HG03175 (cell line): ENCODE data around the gene CKAP2.
A peak's percentile ranks its signal among the peaks of the same experiment; 100 is the strongest.
"Not testable (repeated sequence)": the region's sequence is repeated elsewhere in the genome, so short reads cannot be mapped to it uniquely, and the experiment has no call there.

ENCODE experiments used
- ATAC-seq: cut with Tn5 transposase; IDR thresholded peaks from one replicate; pipeline ENCODE4 v1.9.1; 2021; ENCODE audit warnings: mild to moderate bottlenecking, moderate library complexity; ENCODE audit not compliant: unreplicated experiment

CKAP2 gene

GRCh38 chr13:52450793-52451116 lies 4.5 kb upstream of the CKAP2 start:
- no peak for ATAC-seq

- no peak for ATAC-seq
These were observed 4.0 kb upstream of the CKAP2 start for GRCh38 chr13:52451135-52451804.

DNA sequence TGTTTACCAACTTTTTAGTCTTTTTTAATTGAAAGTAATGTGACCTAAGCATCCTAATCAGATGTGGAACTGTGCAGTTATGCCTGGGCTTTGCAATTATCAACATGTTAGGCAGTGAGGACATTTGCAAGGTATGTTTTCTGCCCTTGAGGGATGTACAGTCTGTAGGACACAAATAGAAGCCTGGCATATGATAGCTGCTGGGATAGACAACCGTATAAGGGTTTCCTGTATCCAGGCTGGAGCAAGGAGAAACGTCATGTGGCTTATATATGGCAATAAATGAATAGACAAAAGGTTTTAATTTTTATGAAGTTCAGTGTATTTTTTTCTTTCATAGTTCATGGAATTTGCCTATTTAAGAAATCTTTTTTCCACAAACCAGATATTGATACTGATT lies 2.8 kb upstream of the CKAP2 start:
- no peak for ATAC-seq

DNA sequence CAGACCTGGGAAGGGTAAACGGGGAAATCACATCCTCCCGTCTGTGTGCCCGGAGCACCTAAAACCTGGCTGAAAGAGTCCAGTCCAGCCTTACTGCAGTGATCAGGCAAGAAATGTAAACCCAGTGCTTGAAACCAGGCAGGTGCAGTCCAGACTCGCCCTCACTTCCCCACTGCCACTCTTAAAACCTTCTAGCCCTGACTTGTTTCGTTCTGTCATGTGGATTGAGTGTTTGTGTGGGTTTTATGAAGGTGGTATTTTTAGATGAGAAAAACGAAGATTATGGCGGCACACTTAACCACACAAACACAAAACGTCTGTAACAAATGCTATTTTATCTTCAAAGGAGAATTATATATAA lies 839 bp upstream of the CKAP2 start:
- peak; percentile 30 for ATAC-seq

GRCh38 chr13:52455677-52456041 lies 381 bp downstream of the CKAP2 start:
- peak; percentile 30 for ATAC-seq

DNA sequence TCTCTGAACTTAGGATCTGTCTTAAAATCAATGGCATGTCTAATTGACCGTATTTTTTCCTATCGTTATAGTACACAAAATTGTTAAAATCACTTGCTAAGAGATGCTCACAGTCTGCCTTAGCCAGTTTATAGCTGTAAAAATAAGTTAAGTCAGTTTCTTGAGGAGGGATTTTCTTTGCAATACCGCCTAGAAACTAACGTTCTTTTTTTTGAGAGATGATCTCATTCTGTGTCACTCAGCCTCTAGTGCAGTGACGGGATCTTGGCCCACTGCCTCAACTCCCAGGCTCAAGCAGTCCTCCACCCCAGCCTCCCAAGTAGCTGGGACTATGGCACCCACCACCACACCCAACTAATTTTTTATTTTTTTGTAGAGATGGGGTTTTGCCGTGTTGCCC lies 4.4 kb downstream of the CKAP2 start:
- ATAC-seq, result no peak

DNA sequence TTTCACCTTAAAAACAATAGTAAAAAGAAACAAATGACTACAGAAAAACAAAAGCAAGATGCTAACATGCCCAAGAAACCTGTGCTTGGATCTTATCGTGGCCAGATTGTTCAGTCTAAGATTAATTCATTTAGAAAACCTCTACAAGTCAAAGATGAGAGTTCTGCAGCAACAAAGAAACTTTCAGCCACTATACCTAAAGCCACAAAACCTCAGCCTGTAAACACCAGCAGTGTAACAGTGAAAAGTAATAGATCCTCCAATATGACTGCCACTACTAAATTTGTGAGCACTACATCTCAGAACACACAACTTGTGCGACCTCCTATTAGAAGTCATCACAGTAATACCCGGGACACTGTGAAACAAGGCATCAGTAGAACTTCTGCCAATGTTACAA lies 6.0 kb downstream of the CKAP2 start:
- no peak for ATAC-seq

- no peak for ATAC-seq
These were observed 8.2 kb downstream of the CKAP2 start for GRCh38 chr13:52463526-52463925.

DNA sequence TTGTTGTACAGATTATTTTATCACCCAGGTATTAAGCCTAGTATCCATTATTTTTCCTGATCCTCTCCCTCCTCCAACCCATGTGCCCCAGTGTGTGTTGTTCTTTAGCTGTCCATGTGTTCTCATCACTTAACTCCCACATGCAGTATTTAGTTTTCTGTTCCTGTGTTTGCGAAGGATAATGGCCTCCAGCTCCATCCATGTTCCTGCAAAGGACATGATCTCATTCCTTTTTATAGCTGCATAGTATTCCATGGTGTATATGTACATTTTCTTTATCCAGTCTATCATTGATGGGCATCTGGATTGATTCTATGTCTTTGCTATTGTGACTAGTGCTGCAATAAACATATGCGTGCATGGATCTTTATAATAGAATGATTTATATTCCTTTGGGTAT lies 13.2 kb downstream of the CKAP2 start:
- ATAC-seq, result not testable (repeated sequence)

DNA sequence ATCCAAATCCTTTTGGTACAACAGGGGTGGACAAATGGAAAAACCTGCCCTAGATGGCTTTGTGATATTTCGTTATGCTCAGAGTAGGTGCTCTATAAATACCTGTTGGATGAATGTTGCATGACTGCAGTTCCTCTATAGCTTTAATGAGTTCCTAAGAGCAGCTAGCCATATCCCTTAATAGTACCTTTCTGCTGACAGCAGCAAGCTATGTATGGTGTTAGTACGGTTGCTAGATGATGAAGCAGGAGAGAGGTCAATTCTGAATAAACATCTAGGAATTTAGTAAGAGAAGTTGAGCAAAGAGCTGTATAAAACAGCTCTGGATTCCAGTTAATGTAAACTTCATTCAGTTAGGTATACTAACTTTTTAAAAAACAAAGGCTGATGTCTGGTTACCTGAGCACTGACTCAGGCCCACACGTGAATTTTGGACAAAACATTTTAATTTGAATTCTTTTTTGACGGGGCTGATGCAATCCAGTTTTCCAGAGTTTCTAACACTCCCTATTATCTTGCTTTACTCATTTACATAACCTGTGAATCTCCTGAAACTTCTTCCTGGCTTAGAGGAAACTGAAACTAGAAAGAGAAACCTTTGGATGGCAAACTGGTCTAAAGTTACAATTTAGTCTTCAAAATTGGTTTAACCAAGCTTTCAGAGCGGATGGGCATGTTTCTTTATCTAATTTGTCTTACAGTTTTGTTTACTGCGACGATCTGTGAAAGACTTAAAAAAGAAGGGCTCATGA lies 25.6 kb downstream of the CKAP2 start:
- ATAC-seq, result not testable (repeated sequence)

DNA sequence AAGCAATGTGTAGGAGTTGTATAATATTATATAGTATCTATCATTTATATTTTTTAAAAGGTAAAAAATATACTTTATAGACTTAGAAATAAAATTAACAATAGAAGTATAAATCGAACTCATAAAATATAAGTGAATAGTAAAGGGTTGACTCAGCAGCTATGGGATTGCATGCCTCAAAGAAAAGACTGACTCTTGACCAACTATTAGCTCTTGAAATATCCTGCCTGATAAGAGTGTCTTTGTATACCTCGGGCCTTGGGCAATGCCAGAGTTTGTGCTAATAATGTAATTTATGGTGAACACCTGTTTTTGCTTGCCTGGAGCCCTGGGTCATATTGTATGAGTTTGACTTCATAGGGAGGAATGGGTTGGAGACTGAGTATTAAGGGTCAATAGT lies 31.8 kb downstream of the CKAP2 start:
- ATAC-seq, result not testable (repeated sequence)

- not testable (repeated sequence) for ATAC-seq
These were observed 33.5 kb downstream of the CKAP2 start for GRCh38 chr13:52488763-52489162.

- not testable (repeated sequence) for ATAC-seq
These were observed 35.7 kb downstream of the CKAP2 start for GRCh38 chr13:52491015-52491414.

DNA sequence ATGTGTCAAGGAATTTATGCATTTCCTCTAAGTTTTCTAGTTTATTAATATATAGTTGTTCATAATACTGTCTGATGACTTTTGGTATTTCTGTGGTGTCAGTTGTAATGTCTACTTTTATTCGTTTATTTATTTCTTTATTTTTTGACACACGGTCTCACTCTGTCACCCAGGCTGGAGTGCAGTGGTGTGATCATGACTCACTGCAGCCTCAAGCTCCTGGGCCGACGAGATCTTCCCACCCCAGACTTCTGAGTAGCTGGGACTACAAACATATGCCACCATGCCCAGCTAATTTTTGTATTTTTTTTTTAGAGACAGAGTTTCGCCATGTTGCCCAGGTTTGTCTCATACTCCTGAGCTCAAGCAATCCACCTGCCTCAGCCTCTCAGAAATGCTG lies 39.0 kb downstream of the CKAP2 start:
- ATAC-seq, result not testable (repeated sequence)

DNA sequence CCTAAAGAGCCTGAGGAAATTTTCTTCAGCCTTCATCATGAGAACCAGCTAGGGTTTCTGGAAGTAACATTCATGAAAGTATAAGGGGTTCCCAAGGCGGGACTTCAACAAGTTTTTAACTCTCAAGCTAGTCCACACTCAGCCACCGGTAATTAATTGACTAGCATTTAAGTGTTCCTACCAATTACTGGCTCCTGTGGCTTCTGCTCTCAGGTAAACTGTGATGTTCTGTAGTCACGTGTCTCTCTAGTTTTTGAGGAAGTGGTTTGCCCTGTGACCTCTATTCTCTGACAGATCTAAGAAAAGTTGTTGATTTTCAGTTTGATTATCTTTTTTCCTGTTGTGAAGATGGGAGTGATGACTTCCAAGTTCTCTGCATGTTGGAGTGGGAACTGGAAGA lies 42.7 kb downstream of the CKAP2 start:
- peak; percentile 92 for ATAC-seq

- not testable (repeated sequence) for ATAC-seq
These were observed 47.0 kb downstream of the CKAP2 start for GRCh38 chr13:52502277-52502676.

DNA sequence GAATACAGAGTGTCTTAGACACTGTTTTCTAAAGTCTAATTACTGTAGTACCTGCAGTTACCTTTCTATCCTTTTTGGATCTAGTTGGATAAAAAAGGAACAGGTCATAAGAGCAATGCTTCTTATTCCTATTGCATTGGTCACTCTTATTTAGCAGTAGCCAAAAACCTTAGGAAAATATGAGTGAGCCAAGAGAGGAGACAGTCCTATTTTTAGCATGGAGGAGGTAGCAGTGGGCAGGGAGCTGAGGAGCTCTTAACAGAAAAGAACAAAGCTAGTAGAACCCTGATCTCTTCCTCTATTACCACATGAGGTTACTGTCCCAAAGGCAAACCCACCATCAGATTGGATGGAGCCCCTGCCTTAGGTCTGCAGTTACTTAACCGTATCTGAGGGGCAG lies 50.6 kb downstream of the CKAP2 start:
- ATAC-seq, result not testable (repeated sequence)

DNA sequence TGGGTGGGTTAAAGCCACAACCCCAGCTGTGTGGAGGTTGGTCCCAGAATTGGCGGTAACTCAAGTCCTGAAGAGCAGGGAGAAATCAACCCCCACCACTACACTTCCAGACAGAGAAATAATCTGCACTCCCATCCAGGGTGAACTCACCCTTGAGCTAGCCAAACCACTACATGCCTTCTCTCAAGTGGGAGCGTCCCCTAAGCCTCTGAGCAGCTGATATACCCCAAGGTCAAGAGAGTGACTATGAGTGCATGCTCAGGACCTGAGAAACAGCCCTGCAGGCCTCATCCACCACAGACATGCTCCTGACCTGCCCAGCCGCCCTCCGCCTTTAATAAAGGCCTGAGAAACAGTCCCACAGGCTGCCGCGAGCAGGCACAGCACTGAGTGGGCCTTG lies 54.3 kb downstream of the CKAP2 start:
- not testable (repeated sequence) for ATAC-seq

- not testable (repeated sequence) for ATAC-seq
These were observed 55.0 kb downstream of the CKAP2 start for GRCh38 chr13:52510221-52510797.

DNA sequence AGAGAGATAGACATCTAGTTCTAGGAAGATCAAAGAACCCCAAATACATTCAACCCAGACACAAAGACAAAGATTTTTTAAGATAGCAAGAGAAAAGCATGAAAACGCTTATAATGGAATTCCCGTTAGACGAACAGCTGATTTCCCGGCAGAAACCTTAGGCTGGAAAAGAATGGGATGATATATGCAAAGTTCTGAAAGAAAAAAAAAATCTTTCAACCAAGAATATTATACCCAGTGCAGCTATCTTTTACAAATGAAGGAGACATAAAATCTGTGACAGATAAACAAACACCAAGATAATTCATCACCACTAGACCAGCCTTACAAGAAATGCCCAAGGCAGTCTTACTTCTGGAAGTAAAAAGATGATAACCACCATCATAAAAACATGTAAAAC lies 56.3 kb downstream of the CKAP2 start:
- not testable (repeated sequence) for ATAC-seq

DNA sequence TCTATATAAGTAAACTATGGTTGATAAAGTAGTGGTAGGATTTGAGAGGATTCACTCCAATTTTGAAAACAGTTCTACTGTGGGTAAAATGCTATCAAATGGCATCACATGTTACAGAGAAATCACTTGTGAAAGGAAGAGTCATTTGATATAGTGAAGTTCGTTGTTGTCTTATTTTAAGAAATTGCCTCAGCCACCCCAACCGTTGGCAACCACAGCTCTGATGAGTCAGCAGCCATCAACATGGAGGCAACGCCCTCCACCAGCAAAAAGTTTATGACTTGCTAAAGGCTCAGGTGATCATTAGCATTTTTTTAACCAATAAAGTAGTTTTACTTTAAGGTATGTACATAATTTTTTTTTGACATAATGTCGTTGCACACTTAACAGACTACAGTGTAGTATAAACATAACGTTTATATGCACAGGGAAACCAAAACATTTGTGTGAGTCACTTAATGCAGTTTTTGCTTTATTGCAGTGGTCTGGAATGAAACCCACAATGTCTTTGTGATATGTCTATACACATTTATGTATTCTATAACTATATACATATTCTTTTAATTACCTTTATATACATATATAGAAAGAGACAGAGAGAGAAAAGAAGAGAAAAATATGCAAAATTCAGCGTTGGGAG lies 58.8 kb downstream of the CKAP2 start:
- ATAC-seq, result not testable (repeated sequence)

- ATAC-seq, result not testable (repeated sequence)
These were observed 68.0 kb downstream of the CKAP2 start for GRCh38 chr13:52523323-52523722.
